Caki2 (cell line): ENCODE results near the gene FAM111A. TPM values are rescaled to one million over a fixed set of nuclear protein-coding genes. Genes with fewer than 3 reads are reported as not detected.

Source experiments
- DNase-seq: peaks from one replicate; pipeline ENCODE4 v3.0.0-alpha.2; 2015; ENCODE audit warnings: low read depth
- in situ Hi-C: cut with HindIII; loops from 2 replicates; pipeline ENCODE4 v1.10.0; 2016; ENCODE audit warnings: low sequenced_read_pairs, low pct_unique_long_range_greater_than_20kb, mixed read lengths
- total RNA-seq: library from RNA; depleted of rRNA; stranded (reverse); fragments of >200 nt; shearing (Covaris generic); gene quantifications from 2 replicates; pipeline ENCODE4 v1.2.3, GENCODE V29; 2014; ENCODE audit warnings: low replicate concordance

FAM111A gene
- total RNA-seq, 1 experiment from 2014 or later: 28.7 TPM

- in situ Hi-C loops: no loop called here
- no peak for DNase-seq
Observed at GRCh38 chr11:59138643-59139042, 4.0 kb upstream of the FAM111A start.

- no peak for DNase-seq
- in situ Hi-C loops: no loop called here
Observed at GRCh38 chr11:59141191-59141590, 1.5 kb upstream of the FAM111A start.

GRCh38 chr11:59141673-59142460, 789 bp upstream of the FAM111A start:
- no peak for DNase-seq
- in situ Hi-C loops: no loop called here

GRCh38 chr11:59144096-59144495, 1.4 kb downstream of the FAM111A start:
- no peak for DNase-seq
- in situ Hi-C loops: no loop called here

- peak; percentile 84 for DNase-seq
- in situ Hi-C loops: no loop called here
Observed at GRCh38 chr11:59144579-59145345, 2.1 kb downstream of the FAM111A start.

- in situ Hi-C loops: no loop called here
- no peak for DNase-seq
Observed at GRCh38 chr11:59145534-59145933, 2.9 kb downstream of the FAM111A start.

- DNase-seq: no peak
- in situ Hi-C loops: no loop called here
Observed at GRCh38 chr11:59151761-59152160, 9.1 kb downstream of the FAM111A start.

GRCh38 chr11:59152312-59152951, 9.8 kb downstream of the FAM111A start:
- no peak for DNase-seq
- in situ Hi-C loops: no loop called here

GRCh38 chr11:59154610-59155009, 12.0 kb downstream of the FAM111A start:
- in situ Hi-C loops: no loop called here

GRCh38 chr11:59157433-59157832, 14.8 kb downstream of the FAM111A start:
- in situ Hi-C loops: no loop called here

More at GRCh38 chr11:59154610-59155009, 12.0 kb downstream of the FAM111A start:
- no peak for DNase-seq

GRCh38 chr11:59158206-59159068, 15.8 kb downstream of the FAM111A start:
- in situ Hi-C loops: no loop called here
- peak; percentile 34 for DNase-seq

More at GRCh38 chr11:59157433-59157832, 14.8 kb downstream of the FAM111A start:
- no peak for DNase-seq

- no peak for DNase-seq
- in situ Hi-C loops: no loop called here
Observed at GRCh38 chr11:59164028-59164427, 21.4 kb downstream of the FAM111A start.

GRCh38 chr11:59171508-59172322, 29.1 kb downstream of the FAM111A start, which contains the start of gene DTX4:
DTX4 (plus strand) TSS chr11:59172132; CDS start chr11:59172596, 464 bp downstream.
- DNase-seq: peak; percentile 82
- in situ Hi-C loops: no loop called here

GRCh38 chr11:59172345-59173079, 29.9 kb downstream of the FAM111A start:
- in situ Hi-C loops: no loop called here
- no peak for DNase-seq

- DNase-seq: no peak
- in situ Hi-C loops: no loop called here
Observed at GRCh38 chr11:59173080-59173963, 30.7 kb downstream of the FAM111A start.
